NCI-H524 treated with DMSO at 0.1 percent for 48 hours (cell line): ENCODE measurements around the gene ABCB8.

ENCODE experiments used
- DNase-seq: peaks from one replicate; lab custom pipeline; 2025; lab: John Stamatoyannopoulos, UW

ABCB8 gene

GRCh38 chr7:151074817-151075661 is 46.8 kb downstream of the ABCB8 start:
- DNase-seq: no peak

- no peak for DNase-seq
Observed at GRCh38 chr7:151075662-151075971, 47.4 kb downstream of the ABCB8 start.

DNA sequence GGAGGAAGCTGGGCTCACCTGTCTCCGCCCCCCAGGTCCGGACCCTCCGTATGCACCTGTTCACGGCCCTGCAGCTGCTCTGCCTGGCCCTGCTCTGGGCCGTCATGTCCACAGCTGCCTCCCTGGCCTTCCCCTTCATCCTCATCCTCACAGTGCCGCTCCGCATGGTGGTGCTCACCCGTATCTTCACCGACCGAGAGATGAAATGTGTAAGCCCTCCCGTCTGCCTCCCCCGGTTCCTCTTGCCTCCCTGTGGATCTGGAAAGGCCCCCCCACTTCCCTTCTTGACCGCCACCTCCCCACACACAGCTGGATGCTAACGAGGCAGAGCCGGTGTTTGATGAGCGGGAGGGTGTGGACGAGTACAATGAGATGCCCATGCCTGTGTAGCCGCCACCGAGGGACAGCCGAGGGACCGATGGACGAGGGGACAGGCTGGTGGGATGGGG is 47.8 kb downstream of the ABCB8 start:
- no peak for DNase-seq

GRCh38 chr7:151076863-151077704 is 48.8 kb downstream of the ABCB8 start:
- DNase-seq: no peak

DNA sequence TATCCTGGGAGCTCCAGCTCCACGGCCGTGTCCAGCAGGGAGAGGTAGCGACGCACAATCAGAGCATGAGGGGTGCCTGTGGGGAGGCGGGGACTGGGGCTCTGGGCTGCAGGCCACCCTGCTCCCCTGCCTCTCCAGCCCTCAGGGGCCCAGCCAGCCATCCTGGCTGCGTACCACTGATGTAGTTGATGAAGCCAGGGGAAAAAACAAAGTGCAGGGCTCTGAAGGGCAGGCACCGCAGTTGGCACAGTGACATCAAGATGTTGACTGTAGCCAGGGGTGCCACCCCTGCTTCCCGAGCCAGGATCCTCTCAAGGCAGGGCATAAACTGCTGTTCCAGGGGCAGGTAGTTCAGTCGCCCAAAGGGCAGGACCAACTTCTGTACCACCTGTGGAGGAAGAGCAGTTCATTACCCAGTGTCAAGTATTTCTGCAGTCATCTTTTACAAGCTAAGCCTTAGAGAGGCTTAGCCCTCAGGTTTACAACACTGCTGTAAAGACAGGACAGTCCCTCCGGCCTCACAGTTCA is 49.5 kb downstream of the ABCB8 start:
- DNase-seq: no peak

GRCh38 chr7:151078233-151079040 is 50.2 kb downstream of the ABCB8 start:
- no peak for DNase-seq

GRCh38 chr7:151079199-151079910 is 51.1 kb downstream of the ABCB8 start:
- no peak for DNase-seq

DNA sequence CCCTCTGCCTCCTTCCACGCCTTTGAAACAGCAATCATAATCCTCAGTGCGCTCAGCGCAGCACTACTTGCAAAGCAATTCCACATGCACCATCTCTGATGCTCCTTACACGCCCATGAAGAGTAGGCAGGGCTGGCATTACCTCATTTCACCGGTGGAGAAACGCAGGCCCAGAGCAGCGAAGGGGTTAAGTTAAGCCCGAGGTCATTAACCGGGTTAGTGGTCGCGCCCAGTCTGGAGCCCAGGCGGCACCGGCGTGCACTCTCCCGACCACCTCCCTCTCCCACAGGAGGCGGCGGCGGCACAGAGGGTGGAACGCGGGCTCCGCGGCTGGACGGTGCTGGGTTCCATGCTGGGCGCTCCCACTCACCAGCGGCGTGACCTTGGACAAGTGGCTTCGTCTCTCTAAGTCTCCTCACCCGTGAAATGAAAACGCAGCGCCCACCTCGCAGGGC is 51.8 kb downstream of the ABCB8 start:
- no peak for DNase-seq

- DNase-seq: peak; percentile 26
Observed at GRCh38 chr7:151080522-151081169, 52.4 kb downstream of the ABCB8 start, which contains the start of gene FASTK. TSS of gene FASTK (minus strand) at chr7:151080809. CDS start at chr7:151080766, 43 bp downstream.

DNA sequence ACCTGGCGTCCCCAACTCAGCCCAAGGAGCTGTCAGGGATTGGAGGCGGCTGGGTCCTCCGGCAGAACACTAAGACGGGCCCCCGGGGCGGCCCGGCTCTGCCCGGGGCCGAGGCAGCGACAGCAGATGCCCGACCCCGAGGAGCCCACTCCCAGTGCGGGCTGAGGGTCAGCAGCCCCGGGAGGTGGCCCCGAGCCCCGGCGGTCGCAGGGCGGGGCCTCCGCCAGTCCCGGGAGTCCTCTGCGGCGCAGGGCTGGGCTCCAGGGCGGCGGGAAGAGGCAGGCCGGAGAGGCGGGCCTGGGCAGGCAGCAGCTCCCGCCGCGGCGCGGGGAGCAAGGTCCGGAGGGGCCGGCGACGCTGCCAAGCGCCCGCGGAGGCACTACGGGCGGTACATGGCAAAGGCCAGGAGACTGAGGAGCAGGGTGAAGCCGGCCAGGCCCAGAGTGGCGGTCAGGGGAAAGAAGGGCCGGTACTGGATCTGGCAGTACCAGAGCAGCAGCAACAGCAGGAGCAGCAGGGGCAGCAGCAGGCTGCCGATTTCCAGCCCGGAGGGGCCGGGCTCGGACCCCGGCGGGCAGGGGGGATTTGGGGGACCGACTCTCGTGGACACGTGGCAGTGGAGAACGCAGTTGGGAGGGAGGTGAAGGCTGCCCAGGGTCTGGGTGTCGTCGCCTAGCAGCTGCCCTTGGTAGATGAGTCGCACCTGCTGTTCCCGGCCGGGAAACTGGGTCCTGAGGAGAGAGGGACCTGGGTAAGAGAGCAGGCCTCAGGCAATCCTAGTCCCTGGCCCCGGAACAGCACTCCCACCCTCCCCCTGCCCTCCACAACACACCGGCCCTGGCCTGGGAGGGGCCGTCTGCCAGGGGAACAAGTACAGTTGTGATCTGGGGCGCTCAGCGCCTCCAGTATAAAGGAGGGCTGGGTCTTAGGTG is 53.2 kb downstream of the ABCB8 start:
- no peak for DNase-seq

DNA sequence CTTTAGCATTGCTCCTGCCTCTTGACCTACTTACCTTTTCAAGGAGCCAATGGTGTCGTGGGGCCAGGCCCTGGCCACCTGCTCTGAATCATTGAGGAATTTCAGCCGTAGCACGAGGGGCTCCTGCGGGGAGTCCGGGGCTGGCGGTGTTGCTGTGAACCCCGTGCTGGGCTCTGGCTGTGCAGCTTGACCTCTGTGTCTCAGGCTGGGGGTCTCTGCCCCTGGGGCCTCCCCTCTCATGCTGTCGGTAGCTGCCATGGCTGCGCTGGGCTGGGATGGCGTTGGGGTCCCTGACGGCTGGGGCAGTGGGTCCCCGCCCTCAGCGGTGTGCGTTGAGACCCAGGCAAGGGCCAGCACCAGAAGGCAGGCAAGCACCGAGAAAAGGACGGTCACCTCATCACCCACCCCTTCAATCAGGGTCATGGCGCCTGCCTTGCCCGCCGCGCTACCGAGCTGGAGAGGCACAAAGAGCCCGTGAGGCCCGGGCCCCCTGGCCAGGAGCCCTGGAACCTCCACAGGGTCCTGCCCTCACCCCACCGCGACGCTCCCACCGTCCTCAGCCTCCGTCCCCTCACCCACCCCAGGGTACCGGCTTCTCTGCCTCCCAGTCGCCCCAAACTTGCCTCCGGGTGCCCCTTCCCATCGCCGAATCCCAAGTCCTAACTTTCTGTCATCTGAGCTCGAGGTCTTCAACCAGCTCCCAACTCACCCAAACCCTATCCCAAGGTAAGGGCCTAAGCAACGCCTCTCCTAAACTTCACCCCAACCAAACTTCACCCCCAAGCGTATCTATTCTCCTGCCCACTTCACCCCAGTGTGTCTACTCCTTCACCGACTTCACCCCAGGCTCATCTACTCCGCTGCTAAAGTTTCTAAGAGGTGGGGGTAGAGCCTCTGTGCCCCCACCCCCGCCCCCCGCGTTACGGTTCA is 54.2 kb downstream of the ABCB8 start:
- no peak for DNase-seq

DNA sequence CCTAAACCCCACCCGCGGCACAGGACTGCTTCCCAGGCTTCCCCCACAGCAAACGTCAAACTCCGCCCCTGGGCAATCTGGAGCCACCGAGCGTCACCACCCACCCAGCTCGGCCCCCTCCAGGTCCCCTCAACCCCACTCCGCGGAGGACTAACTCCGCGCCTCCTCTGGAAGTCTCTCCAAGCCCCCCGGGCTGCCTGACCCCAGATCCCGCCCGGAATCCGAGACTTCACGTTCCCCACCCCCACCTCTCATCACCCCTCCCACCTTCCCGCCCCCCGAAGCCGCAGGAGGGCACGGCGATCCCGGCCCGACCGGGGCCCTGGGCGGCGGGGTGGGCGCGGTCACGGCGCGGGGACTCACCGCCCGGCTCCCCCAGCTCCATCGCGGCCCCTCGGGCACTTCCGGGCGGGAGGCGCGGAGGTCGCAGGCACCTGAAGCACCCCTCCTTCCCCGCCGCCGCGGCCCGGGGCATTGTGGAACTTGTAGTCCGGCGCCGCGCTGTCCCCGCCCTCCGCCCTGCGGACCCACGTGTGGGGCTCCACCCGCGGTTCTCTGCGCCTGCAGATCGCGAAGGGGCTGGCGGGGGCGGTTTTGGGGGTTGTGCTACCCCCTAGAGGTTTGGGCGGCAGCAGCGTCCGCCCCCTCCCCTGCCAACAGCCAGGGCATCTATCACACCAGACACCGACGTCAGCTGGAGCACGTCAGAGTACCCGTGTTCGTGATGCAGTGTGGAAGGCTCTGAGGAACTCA is 55.0 kb downstream of the ABCB8 start, which contains the start of gene TMUB1:
Gene TMUB1, minus strand, starts transcription at position 423 of the 753 bp plus-strand sequence. CDS start 930 bp downstream, outside the sequence.
- no peak for DNase-seq

- DNase-seq: no peak
Observed at GRCh38 chr7:151083824-151084160, 55.5 kb downstream of the ABCB8 start.

- DNase-seq: no peak
Observed at GRCh38 chr7:151085329-151085690, 57.1 kb downstream of the ABCB8 start.

DNA sequence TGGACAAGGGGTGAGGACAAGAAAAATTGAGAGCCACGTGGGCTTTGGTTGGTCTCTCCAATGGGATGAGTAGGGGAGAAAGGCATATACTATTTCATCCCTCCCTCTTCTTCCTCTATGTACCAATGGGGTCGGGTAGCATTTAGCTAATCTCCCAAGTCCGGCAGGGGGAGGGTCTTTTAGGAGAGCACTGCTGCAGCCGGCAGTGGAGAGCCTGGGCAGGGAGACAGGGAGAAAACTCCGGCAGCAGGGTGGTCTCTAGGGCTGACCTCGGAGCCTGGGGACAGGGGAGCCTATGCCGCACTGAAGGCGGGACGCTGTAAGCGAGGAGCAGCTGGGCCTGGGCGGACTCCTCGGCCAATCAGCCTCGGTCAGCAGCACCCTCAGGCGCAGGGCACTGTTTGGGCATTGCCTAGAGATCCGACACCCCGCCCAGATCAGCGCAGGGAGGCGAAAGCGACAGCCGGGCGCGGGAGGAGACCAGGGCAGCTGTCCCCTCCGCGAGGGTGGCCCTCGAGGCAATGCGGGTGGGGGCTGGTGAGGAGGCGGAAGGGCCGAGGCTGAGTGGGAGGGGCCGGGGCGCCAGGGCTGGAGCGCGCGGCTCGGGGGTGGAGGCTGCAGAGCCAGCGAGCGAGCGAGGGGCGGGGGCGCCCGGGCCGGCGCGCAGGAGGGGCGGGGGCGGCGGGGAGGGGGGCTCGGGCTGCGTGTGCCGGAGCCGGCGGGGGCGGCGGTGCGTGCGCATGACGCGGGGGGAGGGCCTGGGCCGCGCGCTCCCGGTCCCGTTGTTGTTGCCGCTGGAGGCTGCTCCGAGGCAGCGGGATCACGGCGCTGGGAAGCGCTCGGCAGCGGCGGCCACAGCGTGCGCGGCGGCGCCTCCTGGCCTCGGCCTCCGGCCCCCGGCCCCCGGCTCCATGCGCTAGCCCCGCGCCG is 57.7 kb downstream of the ABCB8 start, which contains the start of gene AGAP3:
Gene AGAP3, plus strand, starts transcription at position 785 of the 930 bp plus-strand sequence. CDS start 267 bp downstream, outside the sequence.
- peak; percentile 75 for DNase-seq

GRCh38 chr7:151086802-151087244 is 58.6 kb downstream of the ABCB8 start:
- DNase-seq: no peak
